ENCODE measurements around the gene ABI3BP. TPM values are rescaled to one million over a fixed set of nuclear protein-coding genes. Genes with fewer than 3 reads are reported as not detected.

ABI3BP gene
- total RNA-seq, 2 experiments from 2014 or later: not detected

DNA sequence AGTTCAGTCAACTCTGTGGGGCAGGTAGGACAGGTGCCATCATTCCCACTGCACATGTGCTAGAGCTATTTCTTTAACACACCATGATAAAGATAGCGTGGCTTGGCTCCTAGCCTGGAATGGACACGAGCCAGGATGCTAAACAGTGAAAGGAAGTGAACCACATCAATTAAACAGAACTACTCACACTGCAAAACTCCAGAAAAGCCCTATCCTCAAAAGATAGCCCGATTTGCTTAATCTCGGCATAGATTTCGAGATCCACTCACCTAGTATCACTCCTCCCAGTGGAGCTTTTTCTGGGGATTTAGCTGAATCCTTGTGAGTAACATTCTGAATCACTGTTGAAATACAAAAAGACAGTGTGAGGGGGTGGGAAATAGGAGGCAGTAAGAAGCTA lies 118.0 kb downstream of the ABI3BP start:
- Mint-ChIP-seq H3K4me3 (no peak overlapping the region), H3K9me3 (no peaks in the 10 kb centered on the region), H3K27ac (no peak overlapping the region), H3K36me3 (ENCODE audit: low read depth) (no peaks in the 10 kb centered on the region), H3K27me3 (peaks cover 9% of the 10 kb centered on the region), H3K4me1 (ENCODE audit: low read depth) (no peaks in the 10 kb centered on the region)
- ATAC-seq (no peak), DNase-seq (no peak)
- CTCF ChIA-PET: interaction anchor here (1.1 kb wide), 1 partner anchor 10 kb away, joined by 3 read pairs; no protein-coding TSS in a partner anchor
- POLR2A ChIA-PET: no interaction called here
- intact Hi-C loops (cut with micrococcal nuclease): no loop called here
- no peak for TF ChIP-seq CTCF (IDR thresholded peaks at IDR 0.05)

DNA sequence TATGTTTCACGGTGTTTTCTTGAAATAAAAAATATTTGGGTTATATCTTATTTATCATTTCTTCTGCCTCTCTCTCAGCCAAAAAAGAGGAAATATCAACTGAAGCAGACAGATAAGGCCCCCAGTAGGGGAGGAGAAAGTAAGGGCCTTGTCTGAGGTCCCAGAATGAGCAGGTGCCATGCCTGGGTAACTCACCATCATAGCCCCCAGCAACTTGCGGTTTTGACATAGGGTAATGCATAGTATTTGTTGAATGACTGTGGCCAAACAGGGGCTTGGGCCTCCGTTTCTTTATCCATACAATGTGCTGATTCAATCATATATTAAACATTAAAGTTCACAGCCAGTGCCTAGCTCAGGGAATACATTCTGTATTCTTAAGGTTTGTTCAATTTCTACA lies 119.6 kb downstream of the ABI3BP start:
- TF ChIP-seq CTCF (IDR thresholded peaks at IDR 0.05): no peak
- Mint-ChIP-seq H3K27ac (no peak overlapping the region), H3K9me3 (no peaks in the 10 kb centered on the region), H3K27me3 (peaks cover 11% of the 10 kb centered on the region), H3K4me1 (ENCODE audit: low read depth) (no peaks in the 10 kb centered on the region), H3K36me3 (ENCODE audit: low read depth) (no peaks in the 10 kb centered on the region), H3K4me3 (no peak overlapping the region)
- CTCF ChIA-PET: no interaction called here
- ATAC-seq: no peak
- DNase-seq: no peak
- intact Hi-C loops (cut with micrococcal nuclease): no loop called here
- POLR2A ChIA-PET: no interaction called here

GRCh38 chr3:100871306-100871705 lies 121.9 kb downstream of the ABI3BP start:
- Mint-ChIP-seq H3K9me3 (no peaks in the 10 kb centered on the region), H3K4me3 (no peak overlapping the region), H3K27me3 (peaks cover 12% of the 10 kb centered on the region), H3K4me1 (ENCODE audit: low read depth) (no peaks in the 10 kb centered on the region), H3K36me3 (ENCODE audit: low read depth) (no peaks in the 10 kb centered on the region), H3K27ac (no peak overlapping the region)
- POLR2A ChIA-PET: no interaction called here
- ATAC-seq: no peak
- intact Hi-C loops (cut with micrococcal nuclease): no loop called here
- no peak for TF ChIP-seq CTCF (IDR thresholded peaks at IDR 0.05)
- DNase-seq: no peak
- CTCF ChIA-PET: no interaction called here

GRCh38 chr3:100869787-100870186 lies 123.4 kb downstream of the ABI3BP start:
- Mint-ChIP-seq H3K27me3 (peaks cover 15% of the 10 kb centered on the region), H3K4me1 (ENCODE audit: low read depth) (no peaks in the 10 kb centered on the region), H3K9me3 (no peaks in the 10 kb centered on the region), H3K27ac (no peak overlapping the region), H3K36me3 (ENCODE audit: low read depth) (no peaks in the 10 kb centered on the region), H3K4me3 (no peak overlapping the region)
- ChIA-PET POLR2A (no interaction called here), CTCF (interaction anchor here (1.1 kb wide), 1 partner anchor 17 kb away, joined by 3 read pairs; no protein-coding TSS in a partner anchor)
- DNase-seq (no peak), ATAC-seq (no peak)
- TF ChIP-seq CTCF (IDR thresholded peaks at IDR 0.05): no peak
- intact Hi-C loops (cut with micrococcal nuclease): no loop called here

DNA sequence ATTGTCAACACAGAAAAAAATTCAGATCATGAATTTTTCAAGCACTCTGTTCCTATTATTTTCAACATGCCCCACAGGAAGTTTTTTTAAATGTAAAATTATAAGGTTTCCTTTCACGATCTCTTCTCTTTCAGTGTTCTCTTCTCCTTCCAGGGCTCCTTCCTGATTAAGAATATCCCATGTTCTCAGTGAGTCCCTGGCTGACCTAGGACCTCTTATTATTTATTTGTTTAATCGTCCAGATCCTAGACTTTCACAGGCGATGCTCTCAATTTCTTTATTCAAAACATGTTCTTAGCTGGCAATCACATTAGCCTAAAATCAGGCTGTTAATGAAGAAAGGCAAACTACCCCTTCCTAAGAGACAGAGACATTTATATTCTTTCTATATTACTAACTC lies 124.3 kb downstream of the ABI3BP start:
- H3K27ac Mint-ChIP-seq: no peak overlapping the region
- POLR2A ChIA-PET: no interaction called here
- H3K36me3 Mint-ChIP-seq (ENCODE audit: low read depth): no peaks in the 10 kb centered on the region
- H3K4me1 Mint-ChIP-seq (ENCODE audit: low read depth): no peaks in the 10 kb centered on the region
- H3K27me3 Mint-ChIP-seq: peaks cover 15% of the 10 kb centered on the region
- no peak for TF ChIP-seq CTCF (IDR thresholded peaks at IDR 0.05)
- no peak overlapping the region for H3K4me3 Mint-ChIP-seq
- intact Hi-C loops (cut with micrococcal nuclease): no loop called here
- DNase-seq: no peak
- ATAC-seq: no peak
- CTCF ChIA-PET: no interaction called here
- no peaks in the 10 kb centered on the region for H3K9me3 Mint-ChIP-seq
